ENCODE measurements around the gene PRPS2.

DNA sequence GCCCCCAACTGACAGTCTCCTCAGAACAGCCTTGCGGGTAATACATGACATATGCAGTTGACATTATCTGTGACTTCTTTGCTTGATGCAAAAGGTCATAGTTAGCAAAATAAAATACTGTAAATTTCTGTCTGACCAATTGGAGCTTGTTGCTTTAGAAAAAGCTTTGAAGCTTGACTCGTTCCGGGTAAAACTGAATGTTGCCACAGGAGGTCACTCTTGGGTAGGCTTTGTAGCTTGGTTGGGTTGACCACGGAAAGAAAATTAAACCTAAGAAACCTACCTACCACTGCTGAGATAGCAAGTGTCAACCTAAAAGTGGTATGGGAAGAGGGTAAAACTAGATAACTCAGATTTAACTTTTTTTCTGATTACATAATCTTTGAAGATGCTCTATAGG, 23.2 kb downstream of the PRPS2 start:
- TF ChIP-seq GATA2 (IDR thresholded peaks at IDR 0.05; ENCODE audit: low read depth, low read length) (no peak), GATA3 (IDR thresholded peaks at IDR 0.05; ENCODE audit: low read depth, low read length) (no peak)

All from SH-SY5Y (cell line).